Epithelial cell of esophagus (primary cell): Measurements from ENCODE around the gene TGFB1I1.
"Not testable (repeated sequence)": the region's sequence is repeated elsewhere in the genome, so short reads cannot be mapped to it uniquely, and the experiment has no call there.

ENCODE experiments used
- DNase-seq: peaks from one replicate; pipeline ENCODE4 v3.0.0; 2010; ENCODE audit warnings: low read depth
- H3K4me3 ChIP-seq: 2 replicates; pipeline ENCODE4 v1.5.1; 2011; ENCODE audit warnings: mild to moderate bottlenecking, low read length, control low read depth
- TF ChIP-seq, protein P1 (sequence below): IDR thresholded peaks from 2 replicates; pipeline ENCODE4 v1.5.1; 2011; ENCODE audit warnings: low read depth, mild to moderate bottlenecking, low read length, control low read depth, inconsistent platforms; ENCODE audit not compliant: insufficient read depth; ENCODE audit errors: missing control alignments

Gene TGFB1I1

GRCh38 chr16:31429314-31429713 is 42.6 kb upstream of the TGFB1I1 start:
- no peak overlapping the region for H3K4me3 ChIP-seq
- no peak for DNase-seq
- TF ChIP-seq, protein P1, sequence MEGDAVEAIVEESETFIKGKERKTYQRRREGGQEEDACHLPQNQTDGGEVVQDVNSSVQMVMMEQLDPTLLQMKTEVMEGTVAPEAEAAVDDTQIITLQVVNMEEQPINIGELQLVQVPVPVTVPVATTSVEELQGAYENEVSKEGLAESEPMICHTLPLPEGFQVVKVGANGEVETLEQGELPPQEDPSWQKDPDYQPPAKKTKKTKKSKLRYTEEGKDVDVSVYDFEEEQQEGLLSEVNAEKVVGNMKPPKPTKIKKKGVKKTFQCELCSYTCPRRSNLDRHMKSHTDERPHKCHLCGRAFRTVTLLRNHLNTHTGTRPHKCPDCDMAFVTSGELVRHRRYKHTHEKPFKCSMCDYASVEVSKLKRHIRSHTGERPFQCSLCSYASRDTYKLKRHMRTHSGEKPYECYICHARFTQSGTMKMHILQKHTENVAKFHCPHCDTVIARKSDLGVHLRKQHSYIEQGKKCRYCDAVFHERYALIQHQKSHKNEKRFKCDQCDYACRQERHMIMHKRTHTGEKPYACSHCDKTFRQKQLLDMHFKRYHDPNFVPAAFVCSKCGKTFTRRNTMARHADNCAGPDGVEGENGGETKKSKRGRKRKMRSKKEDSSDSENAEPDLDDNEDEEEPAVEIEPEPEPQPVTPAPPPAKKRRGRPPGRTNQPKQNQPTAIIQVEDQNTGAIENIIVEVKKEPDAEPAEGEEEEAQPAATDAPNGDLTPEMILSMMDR = no peak

DNA sequence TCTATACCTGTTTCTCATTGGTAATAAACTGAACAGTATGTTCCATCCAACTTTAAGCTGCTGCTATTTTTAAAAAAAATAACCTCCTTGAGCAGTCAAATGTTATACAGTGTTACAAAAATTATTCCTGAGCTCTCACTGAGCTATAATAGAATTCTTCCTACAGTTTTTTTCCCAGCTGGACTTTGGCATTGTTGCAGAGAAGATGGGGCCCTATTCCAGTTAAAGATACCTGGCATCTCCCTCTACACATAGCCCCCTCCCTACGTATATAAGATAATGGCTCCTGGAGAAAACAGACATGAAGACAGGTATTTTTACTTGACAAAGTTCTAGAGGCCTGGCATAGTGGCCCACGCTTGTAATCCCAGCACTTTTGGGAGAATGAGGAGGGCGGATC is 42.2 kb upstream of the TGFB1I1 start:
- TF ChIP-seq, protein P1 = no peak
- H3K4me3 ChIP-seq = no peak overlapping the region
- no peak for DNase-seq

DNA sequence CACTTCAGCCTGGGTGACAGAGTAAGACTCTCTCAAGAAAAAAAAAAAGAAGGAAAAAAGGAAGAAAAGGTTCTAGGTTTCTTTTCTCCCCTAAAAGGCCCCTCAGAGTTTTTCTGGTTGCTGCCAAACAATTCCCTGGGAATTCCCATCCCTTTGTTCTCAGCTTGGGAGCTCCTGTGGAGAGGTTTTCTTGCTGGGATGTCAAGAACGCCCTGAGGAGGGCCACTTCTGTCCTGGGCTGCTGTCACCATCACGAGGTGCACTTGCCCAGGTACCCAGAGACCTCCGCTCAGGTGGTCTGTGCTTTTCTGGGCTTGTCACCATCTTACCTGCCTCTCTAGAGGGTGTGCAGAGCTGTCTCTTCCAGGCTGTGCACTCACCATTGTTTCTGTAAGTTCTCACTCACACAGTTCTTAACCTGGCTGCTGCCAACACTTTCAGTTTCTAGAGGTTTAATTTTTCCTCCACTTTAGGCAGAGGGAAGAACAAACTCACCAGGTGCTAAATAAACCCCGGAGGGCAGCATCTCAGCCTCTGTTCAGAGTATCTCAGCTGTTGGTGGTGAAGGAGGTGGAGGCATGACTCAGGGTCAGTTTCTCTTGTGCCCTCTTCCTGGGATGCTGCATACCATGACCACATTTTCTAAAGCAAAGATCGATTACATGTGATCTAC is 41.4 kb upstream of the TGFB1I1 start:
- H3K4me3 ChIP-seq = no peak overlapping the region
- no peak for DNase-seq
- TF ChIP-seq, protein P1 = no peak

GRCh38 chr16:31435341-31436220 is 36.4 kb upstream of the TGFB1I1 start:
- TF ChIP-seq, protein P1 = no peak
- no peak for DNase-seq
- no peak overlapping the region for H3K4me3 ChIP-seq

DNA sequence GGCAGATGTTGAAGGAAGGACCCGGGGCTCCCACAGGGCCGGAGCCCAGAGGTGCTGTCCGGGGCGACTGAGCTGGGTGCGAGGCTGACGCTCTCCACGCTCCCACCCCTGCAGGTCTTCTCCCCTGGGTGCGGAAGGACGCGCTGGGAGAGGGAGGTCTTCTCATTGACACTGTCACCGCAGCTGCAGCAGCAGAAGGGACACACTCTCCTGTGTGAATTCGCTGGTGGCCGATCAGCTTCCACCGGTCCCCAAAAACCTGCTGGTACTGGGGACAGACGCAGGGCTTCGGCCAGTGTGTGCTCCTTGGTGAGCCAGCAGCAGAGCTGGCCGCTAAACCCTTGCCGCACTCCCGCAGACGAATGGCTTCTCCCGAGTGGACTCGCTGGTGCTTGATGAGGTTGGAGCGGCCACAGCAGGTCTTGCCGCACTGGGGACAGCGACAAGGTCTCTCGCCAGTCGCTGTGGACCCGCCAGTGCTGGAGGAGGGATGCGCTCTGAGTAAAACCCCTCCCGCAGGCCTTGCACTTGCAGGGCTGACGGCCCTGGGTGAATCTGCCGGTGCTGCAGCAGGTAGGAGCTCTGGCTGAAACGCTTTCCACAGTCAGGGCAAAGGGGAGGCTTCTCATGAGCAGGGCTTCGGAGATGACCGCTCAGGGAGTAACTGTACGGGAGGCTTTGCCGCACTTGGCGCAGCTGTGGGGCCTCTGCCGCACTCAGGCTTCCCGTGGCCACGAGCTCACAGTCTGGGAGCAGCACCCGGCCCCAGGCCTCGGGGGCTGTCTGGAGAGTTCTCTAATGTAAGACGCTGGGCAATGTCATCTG is 35.5 kb upstream of the TGFB1I1 start:
- no peak overlapping the region for H3K4me3 ChIP-seq
- TF ChIP-seq, protein P1 = no peak
- DNase-seq = no peak

DNA sequence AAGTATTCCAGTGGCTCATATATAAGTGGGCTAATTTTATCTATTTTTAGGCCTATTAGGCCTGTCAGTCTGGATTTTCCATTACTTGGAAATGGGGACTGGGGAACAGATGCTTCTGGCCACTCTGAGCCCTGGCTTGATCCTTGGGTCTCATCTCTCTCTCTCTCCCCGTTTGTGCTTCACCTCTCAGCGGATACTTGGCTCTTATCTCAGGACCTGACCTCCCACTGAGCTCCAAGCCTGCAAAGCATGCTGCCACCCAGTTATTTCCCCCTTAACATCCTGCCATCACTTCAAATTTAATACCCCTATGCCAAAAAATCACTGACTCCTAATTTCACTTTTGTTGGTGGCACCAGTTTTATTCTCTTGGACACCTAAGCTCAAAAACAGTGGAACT is 33.5 kb upstream of the TGFB1I1 start:
- TF ChIP-seq, protein P1 = no peak
- H3K4me3 ChIP-seq = no peak overlapping the region
- DNase-seq = no peak

GRCh38 chr16:31439023-31439422 is 32.9 kb upstream of the TGFB1I1 start:
- not testable (repeated sequence) for H3K4me3 ChIP-seq

More at GRCh38 chr16:31439023-31439422, 32.9 kb upstream of the TGFB1I1 start:
- not testable (repeated sequence) for DNase-seq
